Vagina (tissue), 2 donors: ENCODE data around the gene FBXO7.

ENCODE experiments used
- POLR2A ChIP-seq, 2 donors: fragments of 450-650 bp; IDR thresholded peaks; one replicate each; pipeline ENCODE4 v1.6.1; 2017; ENCODE audit warnings: antibody characterized with exemption in 2 of 2, mild to moderate bottlenecking in 2 of 2, moderate library complexity in 2 of 2
- POLR2AphosphoS5 ChIP-seq, 2 donors: sonication (generic); formaldehyde crosslinking; IDR thresholded peaks; one replicate each; pipeline ENCODE4 v1.9.0; 2017; ENCODE audit warnings: antibody characterized with exemption in 2 of 2, mild to moderate bottlenecking in 2 of 2, low read depth in 1 of 2; ENCODE audit not compliant: insufficient read depth in 1 of 2
- TF ChIP-seq, protein P1 (sequence below), 3 experiments: fragments of 450-650 bp in 2 of 3; fragments of 200-600 bp in 1 of 3; sonication (generic) in 1 of 3; IDR thresholded peaks; one replicate each; pipeline ENCODE4 v1.5.1; 2017 to 2019; ENCODE audit warnings: antibody characterized with exemption in 3 of 3, mild to moderate bottlenecking in 2 of 3, moderate library complexity in 2 of 3

DNA sequence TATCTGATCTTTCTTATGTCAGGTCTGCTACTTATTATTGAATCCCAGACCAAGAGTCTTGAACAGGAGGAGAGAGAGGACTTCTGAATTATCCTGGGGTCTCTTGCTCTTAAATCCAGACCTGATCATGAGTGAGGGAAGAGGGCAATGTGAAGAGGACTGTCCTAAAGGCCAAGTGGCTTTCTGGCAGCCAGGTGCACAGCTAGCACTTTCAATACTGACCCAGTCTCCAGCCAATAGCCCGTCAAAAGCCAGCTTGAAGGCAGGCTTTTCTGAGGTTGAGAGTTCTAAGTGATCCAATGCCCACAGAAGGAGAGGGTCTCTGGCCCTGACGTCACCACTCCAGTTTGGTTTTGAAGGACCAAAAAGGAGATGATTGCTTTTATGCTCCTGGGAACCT is 37.2 kb downstream of the FBXO7 start:
- TF ChIP-seq, protein P1, sequence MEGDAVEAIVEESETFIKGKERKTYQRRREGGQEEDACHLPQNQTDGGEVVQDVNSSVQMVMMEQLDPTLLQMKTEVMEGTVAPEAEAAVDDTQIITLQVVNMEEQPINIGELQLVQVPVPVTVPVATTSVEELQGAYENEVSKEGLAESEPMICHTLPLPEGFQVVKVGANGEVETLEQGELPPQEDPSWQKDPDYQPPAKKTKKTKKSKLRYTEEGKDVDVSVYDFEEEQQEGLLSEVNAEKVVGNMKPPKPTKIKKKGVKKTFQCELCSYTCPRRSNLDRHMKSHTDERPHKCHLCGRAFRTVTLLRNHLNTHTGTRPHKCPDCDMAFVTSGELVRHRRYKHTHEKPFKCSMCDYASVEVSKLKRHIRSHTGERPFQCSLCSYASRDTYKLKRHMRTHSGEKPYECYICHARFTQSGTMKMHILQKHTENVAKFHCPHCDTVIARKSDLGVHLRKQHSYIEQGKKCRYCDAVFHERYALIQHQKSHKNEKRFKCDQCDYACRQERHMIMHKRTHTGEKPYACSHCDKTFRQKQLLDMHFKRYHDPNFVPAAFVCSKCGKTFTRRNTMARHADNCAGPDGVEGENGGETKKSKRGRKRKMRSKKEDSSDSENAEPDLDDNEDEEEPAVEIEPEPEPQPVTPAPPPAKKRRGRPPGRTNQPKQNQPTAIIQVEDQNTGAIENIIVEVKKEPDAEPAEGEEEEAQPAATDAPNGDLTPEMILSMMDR (IDR thresholded peaks at IDR 0.05): no peak
- TF ChIP-seq POLR2A (IDR thresholded peaks at IDR 0.05) (no peak), POLR2AphosphoS5 (IDR thresholded peaks at IDR 0.05; ENCODE audit: insufficient read depth in 1 of 2, low read depth in 1 of 2) (no peak)
